ENCODE measurements around the gene CCDC152.

Gene CCDC152

GRCh38 chr5:42808888-42809611 is 52.4 kb downstream of the CCDC152 start:
- TF ChIP-seq CTCF (IDR thresholded peaks at IDR 0.05), result no peak

GRCh38 chr5:42810834-42811590 is 54.4 kb downstream of the CCDC152 start:
- TF ChIP-seq CTCF (IDR thresholded peaks at IDR 0.05), result no peak

- no peak for TF ChIP-seq CTCF (IDR thresholded peaks at IDR 0.05)
These were observed 55.2 kb downstream of the CCDC152 start, which contains the start of gene SELENOP for GRCh38 chr5:42811591-42812446. SELENOP (minus strand) TSS chr5:42811892; CDS start chr5:42808353, 3,539 bp downstream.

GRCh38 chr5:42812620-42813019 is 56.0 kb downstream of the CCDC152 start:
- TF ChIP-seq CTCF (IDR thresholded peaks at IDR 0.05), result no peak

- TF ChIP-seq CTCF (IDR thresholded peaks at IDR 0.05), result no peak
These were observed 56.9 kb downstream of the CCDC152 start for GRCh38 chr5:42813533-42813932.

GRCh38 chr5:42819745-42820144 is 63.1 kb downstream of the CCDC152 start:
- TF ChIP-seq CTCF (IDR thresholded peaks at IDR 0.05), result no peak

GRCh38 chr5:42822548-42822947 is 65.9 kb downstream of the CCDC152 start:
- no peak for TF ChIP-seq CTCF (IDR thresholded peaks at IDR 0.05)

All from LNCAP (cell line).